Measurements from ENCODE around the gene CYP2J2. TPM values are rescaled to one million over a fixed set of nuclear protein-coding genes. Genes with fewer than 3 reads are reported as not detected.

Gene CYP2J2
- polyA plus RNA-seq, 1 experiment = 0.04 TPM

DNA sequence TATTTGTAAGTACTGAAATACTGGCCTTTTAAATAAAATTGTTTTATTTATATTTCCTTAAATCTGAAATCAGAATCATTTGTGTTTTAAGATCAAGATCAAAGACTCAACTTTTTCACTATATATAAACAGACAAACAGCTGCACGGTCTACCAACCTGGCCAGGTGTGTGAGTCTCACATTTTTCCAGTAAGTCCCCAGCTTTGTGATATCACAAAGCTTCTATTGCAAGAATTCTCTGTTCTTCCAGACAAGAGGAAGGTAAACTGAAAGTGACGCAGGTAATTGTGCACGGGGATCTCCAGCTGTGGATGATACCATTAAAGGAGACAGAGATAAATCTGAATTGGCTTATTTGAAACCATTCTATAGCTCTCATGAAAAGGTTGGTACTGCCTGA is 41.2 kb upstream of the CYP2J2 start:
- no peak overlapping the region for H3K4me3 ChIP-seq (ENCODE audit: low read depth, low read length)
- H3K27me3 ChIP-seq (ENCODE audit: control insufficient read depth, insufficient read depth, low read length) = peaks cover 5% of the 10 kb centered on the region
- CTCF ChIA-PET = interaction anchor here (2.2 to 9.5 kb wide), 3 partner anchors 7 to 1075 kb away, joined by 5 to 65 read pairs (median 10); no protein-coding TSS in a partner anchor
- H3K36me3 ChIP-seq (ENCODE audit: control insufficient read depth, insufficient read depth, low read length) = no peaks in the 10 kb centered on the region
- TF ChIP-seq CTCF (IDR thresholded peaks at IDR 0.05; ENCODE audit: insufficient read depth, low read depth, low read length) = no peak
- DNase-seq (ENCODE audit: low read depth) = no peak
- POLR2A ChIA-PET = interaction anchor here (0.5 kb wide), 1 partner anchor 1461 kb away, joined by 11 read pairs; no protein-coding TSS in a partner anchor

DNA sequence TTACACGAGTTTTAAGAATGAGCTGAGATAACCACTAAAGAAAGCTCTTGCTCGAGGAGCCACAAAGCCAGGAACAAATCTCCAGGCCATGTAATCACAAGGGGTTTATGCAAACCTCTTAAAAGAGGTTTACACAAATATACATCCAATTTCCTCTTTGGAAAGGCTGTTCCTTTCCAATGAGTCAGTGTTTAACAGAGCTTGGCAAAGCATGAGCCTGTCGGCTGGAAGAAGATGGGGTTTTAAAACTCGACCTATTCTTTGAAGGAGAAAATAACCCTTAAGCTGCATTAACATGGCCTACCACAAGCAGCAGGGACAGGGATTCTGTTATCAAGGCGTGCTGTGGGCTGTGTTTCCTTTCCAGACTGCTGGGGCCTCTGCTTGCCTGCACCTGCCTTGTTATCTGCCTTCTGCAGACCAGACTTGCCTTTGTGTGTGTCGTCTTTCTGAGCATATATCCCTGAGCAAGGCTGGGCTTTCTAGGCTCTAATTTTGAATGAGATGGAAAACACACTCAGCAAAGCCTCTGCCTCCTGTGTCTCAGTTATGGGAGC is 40.6 kb upstream of the CYP2J2 start:
- H3K36me3 ChIP-seq (ENCODE audit: control insufficient read depth, insufficient read depth, low read length) = no peaks in the 10 kb centered on the region
- no peak for TF ChIP-seq CTCF (IDR thresholded peaks at IDR 0.05; ENCODE audit: insufficient read depth, low read depth, low read length)
- no peak overlapping the region for H3K4me3 ChIP-seq (ENCODE audit: low read depth, low read length)
- ChIA-PET POLR2A (interaction anchor here (0.5 kb wide), 1 partner anchor 1461 kb away, joined by 11 read pairs; no protein-coding TSS in a partner anchor), CTCF (interaction anchor here (1.0 to 9.5 kb wide), 4 partner anchors 7 to 1875 kb away, joined by 3 to 65 read pairs (median 8); no protein-coding TSS in a partner anchor)
- H3K27me3 ChIP-seq (ENCODE audit: control insufficient read depth, insufficient read depth, low read length) = peaks cover 2% of the 10 kb centered on the region
- no peak for DNase-seq (ENCODE audit: low read depth)

GRCh38 chr1:59952065-59952464 is 25.5 kb upstream of the CYP2J2 start:
- DNase-seq (ENCODE audit: low read depth) = no peak
- CTCF ChIA-PET = no interaction called here
- TF ChIP-seq CTCF (IDR thresholded peaks at IDR 0.05; ENCODE audit: insufficient read depth, low read depth, low read length) = no peak

GRCh38 chr1:59949648-59950047 is 23.1 kb upstream of the CYP2J2 start:
- Histone ChIP-seq H3K27me3 (ENCODE audit: control insufficient read depth, insufficient read depth, low read length) (no peaks in the 10 kb centered on the region; the same call in 1 of the 2 replicates), H3K36me3 (ENCODE audit: control insufficient read depth, insufficient read depth, low read length) (no peaks in the 10 kb centered on the region), H3K4me3 (ENCODE audit: low read depth, low read length) (no peak overlapping the region)
- TF ChIP-seq CTCF (IDR thresholded peaks at IDR 0.05; ENCODE audit: insufficient read depth, low read depth, low read length) = no peak
- no peak for DNase-seq (ENCODE audit: low read depth)
- ChIA-PET POLR2A (no interaction called here), CTCF (interaction anchor here (0.6 to 1.9 kb wide), 5 partner anchors 8 to 68 kb away, joined by 3 to 9 read pairs (median 4); no protein-coding TSS in a partner anchor)

More at GRCh38 chr1:59952065-59952464, 25.5 kb upstream of the CYP2J2 start:
- Histone ChIP-seq H3K36me3 (ENCODE audit: control insufficient read depth, insufficient read depth, low read length) (no peaks in the 10 kb centered on the region), H3K27me3 (ENCODE audit: control insufficient read depth, insufficient read depth, low read length) (no peaks in the 10 kb centered on the region), H3K4me3 (ENCODE audit: low read depth, low read length) (no peak overlapping the region)
- POLR2A ChIA-PET = no interaction called here

DNA sequence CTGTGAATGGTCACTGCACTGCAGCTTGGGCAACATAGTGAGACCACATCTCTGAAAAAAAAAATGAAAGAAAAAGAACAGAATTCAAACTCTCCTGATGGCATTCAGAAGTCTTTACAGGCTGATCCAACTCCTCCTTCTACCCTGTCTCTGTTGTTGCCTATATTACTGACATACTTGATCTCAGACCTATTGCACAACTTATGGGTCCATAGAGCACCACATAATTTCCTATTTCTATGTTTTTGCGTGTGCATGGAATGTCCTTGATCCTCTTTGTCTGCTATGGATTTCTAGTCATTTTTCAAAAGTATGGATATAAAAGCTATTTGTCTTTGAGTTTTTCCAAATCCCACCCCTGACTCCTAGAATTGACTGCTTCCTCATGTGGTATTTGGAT is 22.4 kb upstream of the CYP2J2 start:
- CTCF ChIA-PET = interaction anchor here (1.2 to 1.5 kb wide), 3 partner anchors 64 to 1209 kb away, joined by 3 to 4 read pairs (median 3); no protein-coding TSS in a partner anchor
- Histone ChIP-seq H3K36me3 (ENCODE audit: control insufficient read depth, insufficient read depth, low read length) (no peaks in the 10 kb centered on the region), H3K27me3 (ENCODE audit: control insufficient read depth, insufficient read depth, low read length) (no peaks in the 10 kb centered on the region; the same call in 1 of the 2 replicates), H3K4me3 (ENCODE audit: low read depth, low read length) (no peak overlapping the region)
- DNase-seq (ENCODE audit: low read depth) = no peak
- POLR2A ChIA-PET = no interaction called here
- TF ChIP-seq CTCF (IDR thresholded peaks at IDR 0.05; ENCODE audit: insufficient read depth, low read depth, low read length) = no peak

Data from BJ (cell line).